NOMO-1 treated with DMSO at 0.1 percent for 48 hours (cell line): ENCODE measurements around the gene SV2C.

ENCODE experiments used
- DNase-seq: peaks from one replicate; lab custom pipeline; 2025; ENCODE audit not compliant: unreplicated experiment; lab: John Stamatoyannopoulos, UW

SV2C gene

GRCh38 chr5:76099756-76100155, 16.6 kb downstream of the SV2C start:
- DNase-seq: no peak

- peak; percentile 19 for DNase-seq
These were observed 20.8 kb downstream of the SV2C start for GRCh38 chr5:76104027-76104426.

- no peak for DNase-seq
These were observed 23.0 kb downstream of the SV2C start for GRCh38 chr5:76106149-76106548.

- no peak for DNase-seq
These were observed 28.4 kb downstream of the SV2C start for GRCh38 chr5:76111477-76112174.

GRCh38 chr5:76113103-76113502, 29.9 kb downstream of the SV2C start:
- DNase-seq: no peak

- peak; percentile 6 for DNase-seq
These were observed 31.1 kb downstream of the SV2C start for GRCh38 chr5:76114179-76114851.

- no peak for DNase-seq
These were observed 42.2 kb downstream of the SV2C start for GRCh38 chr5:76125346-76125745.

GRCh38 chr5:76125888-76126287, 42.7 kb downstream of the SV2C start:
- no peak for DNase-seq

- no peak for DNase-seq
These were observed 50.8 kb downstream of the SV2C start for GRCh38 chr5:76134003-76134402.

GRCh38 chr5:76134646-76135045, 51.5 kb downstream of the SV2C start:
- no peak for DNase-seq

GRCh38 chr5:76137887-76138542, 54.8 kb downstream of the SV2C start:
- DNase-seq: no peak

GRCh38 chr5:76143884-76144283, 60.7 kb downstream of the SV2C start:
- no peak for DNase-seq

GRCh38 chr5:76144513-76145274, 61.5 kb downstream of the SV2C start:
- no peak for DNase-seq

- DNase-seq: no peak
These were observed 62.8 kb downstream of the SV2C start for GRCh38 chr5:76145945-76146344.

GRCh38 chr5:76149636-76150035, 66.5 kb downstream of the SV2C start:
- DNase-seq: no peak

- no peak for DNase-seq
These were observed 69.0 kb downstream of the SV2C start for GRCh38 chr5:76152161-76152560.

- DNase-seq: no peak
These were observed 69.5 kb downstream of the SV2C start for GRCh38 chr5:76152700-76153099.

GRCh38 chr5:76153271-76153670, 70.1 kb downstream of the SV2C start:
- DNase-seq: no peak

GRCh38 chr5:76154009-76154690, 71.0 kb downstream of the SV2C start:
- no peak for DNase-seq

GRCh38 chr5:76155536-76155935, 72.4 kb downstream of the SV2C start:
- DNase-seq: no peak

- DNase-seq: no peak
These were observed 79.2 kb downstream of the SV2C start for GRCh38 chr5:76162335-76162734.
